SKM-1 (cell line): Measurements from ENCODE around the gene BRD1.

Source experiments
- DNase-seq: peaks from one replicate; lab custom pipeline; 2025; ENCODE audit not compliant: unreplicated experiment; lab: John Stamatoyannopoulos, UW

BRD1 gene

GRCh38 chr22:49734882-49735281 is 92.8 kb downstream of the BRD1 start:
- DNase-seq = no peak

GRCh38 chr22:49734390-49734789 is 93.3 kb downstream of the BRD1 start:
- no peak for DNase-seq

DNA sequence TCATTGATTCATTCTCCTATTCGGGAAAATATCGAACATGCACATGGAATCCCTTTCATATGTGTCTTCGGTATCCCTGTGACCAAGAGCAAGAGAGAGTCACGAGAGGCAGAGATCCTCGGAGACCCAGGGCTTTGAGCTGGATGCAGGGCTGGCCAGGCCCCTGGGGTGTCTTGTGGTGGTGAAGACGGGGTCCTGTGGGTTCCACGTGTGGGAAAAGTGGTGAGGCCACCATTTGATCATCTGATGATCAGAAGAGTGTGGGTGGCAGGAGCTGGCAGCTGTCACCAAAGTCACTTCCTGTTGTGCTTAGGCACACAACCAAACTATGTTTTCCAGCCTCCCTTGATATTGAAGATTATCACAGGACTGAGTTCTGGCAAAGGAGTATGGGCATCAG is 94.0 kb downstream of the BRD1 start:
- no peak for DNase-seq

DNA sequence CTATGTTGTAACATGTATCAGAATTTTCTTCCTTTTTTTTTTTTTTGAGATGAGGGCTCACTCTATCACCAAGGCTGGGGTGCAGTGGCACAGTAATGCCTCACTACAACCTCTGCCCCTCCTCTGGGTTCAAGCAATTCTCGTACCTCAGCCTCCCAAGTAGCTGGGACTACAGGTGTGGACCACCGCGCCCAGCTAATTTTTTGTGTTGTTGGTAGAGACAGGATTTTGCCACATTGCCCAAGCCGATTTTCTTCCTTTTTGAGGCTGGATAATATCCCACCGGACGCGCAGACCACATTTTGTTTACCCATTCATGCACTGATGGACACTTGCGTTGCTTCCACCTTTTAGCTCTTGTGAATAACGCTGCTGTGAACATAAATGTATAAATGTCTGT is 97.0 kb downstream of the BRD1 start:
- DNase-seq = no peak

DNA sequence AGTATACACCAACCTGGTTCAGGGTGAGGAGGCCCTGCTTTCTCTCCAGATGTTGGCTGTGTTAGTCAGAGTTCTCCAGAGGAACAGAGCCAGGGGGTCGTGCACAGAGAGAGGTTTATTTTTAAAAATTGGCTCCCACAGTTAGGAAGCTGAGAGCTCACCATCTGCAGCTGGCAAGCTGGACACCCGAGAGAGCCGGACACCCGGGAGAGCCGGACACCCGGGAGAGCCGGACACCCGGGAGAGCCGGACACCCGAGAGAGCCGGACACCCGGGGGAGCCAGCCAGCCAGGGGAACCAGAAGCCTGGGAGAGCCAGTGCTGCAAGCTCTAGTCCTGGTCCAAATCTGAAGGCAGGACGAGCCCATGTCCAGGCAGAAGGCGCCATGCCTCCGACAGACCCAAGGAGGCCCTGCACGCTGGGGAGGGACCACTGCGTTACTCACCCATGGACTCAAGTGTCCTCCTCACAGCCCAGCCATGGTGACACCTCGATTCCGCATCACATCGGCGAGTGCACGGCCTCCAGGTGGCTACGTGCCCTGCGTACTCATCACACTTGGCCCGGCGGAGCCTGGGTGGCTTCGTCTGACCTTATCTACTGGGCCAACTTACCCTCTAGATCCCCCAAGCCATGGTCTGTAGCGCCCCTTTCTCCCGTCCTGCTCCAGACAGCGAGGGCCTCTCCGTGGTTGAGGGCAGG is 99.0 kb downstream of the BRD1 start:
- no peak for DNase-seq

DNA sequence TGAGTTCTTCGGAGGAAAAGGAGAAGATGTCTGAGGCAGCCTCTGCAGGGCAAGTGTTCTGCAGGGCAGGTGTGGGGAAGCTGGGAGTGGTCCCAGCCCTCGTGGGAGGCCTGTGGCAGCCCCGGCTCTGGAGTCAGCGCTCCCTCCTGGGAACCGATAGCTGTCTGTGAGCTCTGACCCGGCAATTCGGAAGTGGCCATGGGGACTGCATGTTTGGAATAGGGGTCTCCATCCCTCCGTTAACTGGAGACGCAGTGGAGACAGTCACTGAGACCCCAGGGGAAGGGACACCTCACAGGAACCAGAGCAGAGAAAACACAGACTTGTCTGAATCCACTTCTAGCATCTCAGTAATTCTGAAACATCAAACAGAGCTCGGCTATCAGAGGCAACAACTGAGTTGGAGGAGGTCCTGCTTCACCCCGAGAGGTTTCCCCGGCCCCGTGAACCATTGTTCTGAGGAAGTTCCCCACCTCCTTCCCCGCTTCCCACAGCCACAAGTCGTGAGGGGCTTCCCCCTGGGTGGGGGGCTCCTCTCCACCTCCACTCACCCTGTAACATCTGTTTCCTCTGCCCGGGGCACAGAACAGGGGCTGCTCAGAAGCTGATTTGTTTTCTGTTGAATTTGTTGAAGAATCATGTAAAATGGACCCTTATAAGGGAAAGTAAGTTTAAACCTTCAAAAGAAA is 99.6 kb downstream of the BRD1 start:
- DNase-seq = no peak

- no peak for DNase-seq
Measured at GRCh38 chr22:49727191-49727880, 100.3 kb downstream of the BRD1 start.

GRCh38 chr22:49726701-49727101 is 101.0 kb downstream of the BRD1 start:
- DNase-seq = no peak

DNA sequence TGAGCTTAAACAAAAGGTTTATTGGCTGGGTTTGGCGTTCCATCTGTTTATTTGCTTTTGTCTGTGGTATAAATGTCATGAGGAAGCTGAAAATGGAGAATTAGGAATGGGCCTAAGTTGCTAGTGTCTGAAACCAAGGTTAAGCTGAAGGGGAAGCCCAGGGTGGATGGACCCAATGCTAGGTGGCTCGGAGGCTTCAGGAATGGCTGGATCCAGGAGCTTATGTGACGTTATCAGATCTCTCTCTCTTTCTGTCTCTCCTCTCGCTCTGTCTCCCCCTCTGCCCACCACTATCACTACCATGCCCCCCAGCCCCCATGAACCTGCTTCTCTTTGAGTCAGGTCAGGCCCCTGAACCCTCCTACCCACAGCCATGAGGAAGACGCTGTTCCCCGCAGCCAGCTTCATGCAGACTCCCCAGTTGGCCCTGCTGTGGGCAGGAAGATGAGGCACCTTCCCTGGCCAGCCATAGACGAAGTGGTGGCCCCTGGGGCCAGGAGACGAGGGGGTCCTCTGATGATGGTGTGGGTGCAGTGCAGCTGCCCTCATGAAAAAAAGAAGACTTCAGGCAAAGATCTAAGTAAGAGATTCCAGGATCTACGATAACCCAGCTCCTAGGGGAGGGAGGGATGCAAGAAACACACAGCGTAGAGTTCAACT is 101.5 kb downstream of the BRD1 start:
- DNase-seq = no peak

GRCh38 chr22:49725516-49725915 is 102.2 kb downstream of the BRD1 start:
- no peak for DNase-seq

GRCh38 chr22:49724893-49725489 is 102.7 kb downstream of the BRD1 start:
- no peak for DNase-seq

DNA sequence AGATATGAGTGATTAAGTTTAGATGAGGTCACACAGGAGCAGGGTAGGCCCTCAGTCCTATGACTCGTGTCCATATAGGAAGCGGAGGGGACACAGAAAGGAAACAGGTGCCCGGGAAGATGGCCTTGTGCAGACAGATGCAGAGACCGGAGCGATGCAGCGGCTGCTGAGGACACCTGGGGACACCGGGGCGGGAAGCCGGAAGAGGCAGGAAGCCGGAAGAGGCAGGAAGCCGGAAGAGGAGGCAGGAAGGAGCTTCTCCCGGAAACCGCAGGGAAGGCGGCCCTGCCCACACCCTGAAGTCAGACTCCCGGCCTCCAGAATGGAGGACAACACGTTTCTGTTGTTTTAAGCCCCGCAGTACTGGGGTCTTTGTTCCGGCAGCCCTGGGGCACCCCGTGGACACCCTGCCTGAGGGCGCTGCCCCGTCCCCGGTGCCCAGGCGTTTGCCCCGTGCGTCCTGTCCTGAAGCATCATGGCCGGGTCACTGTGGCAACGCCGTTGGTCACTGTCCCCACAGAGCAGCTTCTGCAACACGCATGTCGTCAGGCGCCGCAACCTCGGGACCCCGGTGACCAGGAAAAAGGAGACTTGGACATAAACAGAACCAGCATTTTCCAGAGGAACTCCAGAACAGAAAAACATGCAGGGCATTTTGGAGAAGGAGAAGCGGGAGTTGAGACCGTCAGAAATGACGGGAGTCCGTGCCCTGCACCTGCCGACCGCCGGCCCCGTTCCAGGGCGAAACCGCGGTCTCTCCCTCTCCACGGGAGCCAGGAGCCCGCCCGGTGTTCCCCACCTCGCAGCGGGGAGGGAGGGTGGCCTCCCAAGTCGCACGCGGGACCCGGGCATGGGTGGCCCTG is 103.4 kb downstream of the BRD1 start:
- no peak for DNase-seq

- DNase-seq = no peak
Measured at GRCh38 chr22:49723478-49724029, 104.1 kb downstream of the BRD1 start.
